HG03439 (cell line): Measurements from ENCODE around the gene LALBA.
"Not testable (repeated sequence)": the region's sequence is repeated elsewhere in the genome, so short reads cannot be mapped to it uniquely, and the experiment has no call there.

Experiments
- ATAC-seq: cut with Tn5 transposase; IDR thresholded peaks from one replicate; pipeline ENCODE4 v1.9.1; 2021; ENCODE audit warnings: mild to moderate bottlenecking, moderate library complexity; ENCODE audit not compliant: unreplicated experiment

Gene LALBA

GRCh38 chr12:48569946-48570345 is at the start of gene LALBA:
Gene LALBA (minus strand): TSS chr12:48570046. CDS start chr12:48570020, 26 bp downstream.
- no peak for ATAC-seq

DNA sequence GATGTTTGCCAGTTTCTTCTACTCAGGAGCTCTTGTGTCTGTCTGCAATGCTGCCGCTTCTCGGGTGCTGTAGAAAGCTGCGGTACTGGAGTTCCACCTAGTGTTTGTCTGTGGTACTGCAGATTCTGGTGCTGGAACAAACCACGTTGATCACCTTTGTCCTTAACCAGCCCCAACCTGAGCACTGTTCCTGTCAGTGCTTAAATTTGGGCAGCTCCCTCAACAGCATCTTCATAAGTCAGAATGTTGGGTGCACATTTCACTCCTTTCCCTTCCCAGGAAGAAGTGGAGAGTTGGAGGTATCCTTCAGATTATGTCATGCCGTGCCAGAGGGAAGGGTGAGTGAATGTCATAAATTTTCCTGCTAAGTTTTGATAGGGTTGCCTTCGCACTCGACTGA is 48.7 kb upstream of the LALBA start:
- ATAC-seq = peak; percentile 71

GRCh38 chr12:48615681-48616080 is 45.8 kb upstream of the LALBA start:
- no peak for ATAC-seq

DNA sequence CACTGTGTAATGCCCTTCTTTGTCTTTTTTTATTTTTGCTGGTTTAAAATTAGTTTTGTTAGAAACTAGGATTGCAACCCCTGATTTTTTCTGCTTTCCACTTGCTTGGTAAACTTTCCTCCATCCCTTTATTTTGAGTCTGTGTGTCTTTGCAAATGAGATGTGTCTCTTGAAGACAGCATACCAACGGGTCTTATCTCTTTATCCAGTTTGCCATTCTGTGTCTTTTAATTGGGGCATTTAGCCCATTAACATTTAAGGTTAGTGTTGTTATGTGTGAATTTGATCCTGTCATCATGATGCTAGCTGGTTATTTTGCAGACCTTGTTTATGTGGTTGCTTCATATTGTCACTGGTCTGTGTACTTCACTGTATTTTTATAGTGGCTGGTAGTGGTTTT is 43.5 kb upstream of the LALBA start:
- no peak for ATAC-seq

GRCh38 chr12:48602192-48602989 is 32.5 kb upstream of the LALBA start:
- no peak for ATAC-seq

DNA sequence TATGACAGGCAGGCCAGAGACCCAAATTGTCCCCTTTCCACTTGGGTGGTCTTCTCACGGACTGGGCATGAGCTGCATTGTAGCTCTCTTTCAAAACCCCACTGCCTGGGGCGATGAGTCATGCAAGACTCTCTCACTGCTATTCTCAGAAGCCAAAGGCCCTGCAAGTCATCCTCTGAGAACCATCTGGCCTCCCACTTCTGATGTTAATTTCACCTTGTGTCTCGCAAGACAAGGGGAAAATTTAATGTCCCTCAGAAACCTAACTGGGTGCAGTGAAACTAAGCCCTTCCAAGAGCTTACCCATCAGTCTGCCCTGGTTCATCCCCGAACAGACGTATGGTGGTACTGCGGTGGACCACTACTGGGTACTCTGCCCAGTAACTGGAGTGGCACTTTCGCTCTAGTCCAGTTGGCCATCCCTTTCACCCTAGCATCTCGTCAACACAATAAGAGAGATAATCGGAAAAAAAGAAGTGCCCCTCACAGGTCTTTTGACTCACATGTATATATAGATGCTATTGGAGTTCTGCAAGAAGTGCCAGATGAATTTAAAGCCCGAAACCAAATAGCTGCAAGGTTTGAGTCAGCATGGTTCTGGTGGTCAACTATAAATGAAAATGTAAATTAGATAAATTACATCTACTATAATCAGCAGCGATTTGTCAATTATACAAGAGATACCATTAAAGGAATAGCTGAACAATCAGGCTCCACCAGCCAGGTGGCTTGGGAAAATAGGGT is 31.3 kb upstream of the LALBA start:
- ATAC-seq = peak; percentile 91

GRCh38 chr12:48600552-48600951 is 30.7 kb upstream of the LALBA start:
- ATAC-seq = no peak

DNA sequence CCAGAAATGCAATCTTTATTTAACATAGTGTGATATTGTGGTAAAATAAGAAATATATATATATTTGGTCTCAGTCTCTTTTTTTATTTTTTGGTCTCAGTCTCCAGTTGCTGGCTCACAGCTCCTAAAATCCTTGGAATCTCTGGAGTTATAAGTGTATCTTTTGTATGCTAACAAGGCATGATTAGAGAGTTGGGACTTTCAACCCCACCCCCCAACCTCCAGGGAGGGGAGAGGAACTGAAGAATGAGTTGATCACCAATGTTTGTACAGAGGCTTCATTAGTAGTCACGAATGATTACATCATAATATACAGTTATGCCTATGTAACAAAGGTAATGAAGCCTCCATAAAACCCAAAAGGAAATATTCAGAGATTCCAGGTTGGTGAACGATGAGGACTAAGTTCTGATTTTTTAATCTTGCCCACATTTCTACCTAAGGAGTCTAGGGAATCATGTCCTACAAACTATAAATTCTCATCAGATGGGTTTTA is 22.8 kb upstream of the LALBA start:
- no peak for ATAC-seq

DNA sequence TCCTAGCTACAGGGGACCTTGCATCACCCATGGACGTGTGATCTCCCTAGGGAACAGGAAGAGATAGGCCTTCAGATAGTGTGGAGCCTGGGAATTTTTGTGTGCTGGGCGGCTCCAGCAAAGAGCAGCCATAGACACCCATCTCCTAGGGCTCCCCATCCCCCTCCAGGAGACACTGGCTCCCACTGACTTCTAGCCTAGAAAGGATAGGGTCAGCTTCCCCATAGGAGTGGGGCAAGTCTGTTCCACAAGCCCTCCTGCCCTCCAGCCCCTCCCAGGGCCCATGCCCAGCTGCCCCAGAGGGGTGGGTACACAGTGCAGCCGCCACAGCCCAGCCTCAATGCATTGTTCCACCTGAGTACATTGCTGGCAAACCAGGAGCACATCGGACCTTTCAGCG is 16.5 kb upstream of the LALBA start:
- ATAC-seq = no peak

DNA sequence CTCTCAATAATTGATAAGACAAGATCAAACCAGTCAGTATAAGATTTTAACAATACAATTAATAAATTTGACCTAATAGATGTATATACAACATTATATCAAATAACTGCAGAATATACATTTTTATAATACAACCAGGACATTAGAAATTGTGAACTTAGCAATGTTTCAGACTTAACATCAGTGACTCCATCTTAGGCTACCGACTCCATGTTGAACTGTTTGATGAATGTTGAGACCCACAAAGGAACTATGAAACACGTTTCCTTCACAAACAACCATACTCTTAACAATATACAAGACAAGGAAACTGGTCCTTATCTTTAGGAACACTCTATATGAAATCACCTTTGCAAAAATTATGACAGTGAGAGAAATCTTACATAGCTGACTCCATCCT is 13.9 kb upstream of the LALBA start:
- no peak for ATAC-seq

DNA sequence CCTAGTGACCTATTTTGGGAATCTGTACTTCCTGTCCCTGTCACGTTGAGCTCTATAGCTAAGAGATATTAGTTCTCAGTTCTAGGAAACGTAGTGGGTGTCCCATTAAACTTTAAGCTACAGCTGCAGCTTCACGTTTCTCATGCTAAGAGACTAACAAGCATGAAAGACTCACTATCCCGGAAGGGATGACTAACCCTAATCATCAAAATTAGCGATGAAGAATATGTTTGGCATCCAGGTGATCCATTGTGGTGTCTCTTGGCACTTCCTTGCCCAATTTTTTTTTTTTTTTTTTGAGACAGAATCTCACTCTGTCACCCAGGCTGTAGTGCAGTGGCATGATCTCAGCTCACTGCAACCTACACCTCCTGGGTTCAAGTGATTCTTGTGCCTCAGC is 11.0 kb upstream of the LALBA start:
- no peak for ATAC-seq

DNA sequence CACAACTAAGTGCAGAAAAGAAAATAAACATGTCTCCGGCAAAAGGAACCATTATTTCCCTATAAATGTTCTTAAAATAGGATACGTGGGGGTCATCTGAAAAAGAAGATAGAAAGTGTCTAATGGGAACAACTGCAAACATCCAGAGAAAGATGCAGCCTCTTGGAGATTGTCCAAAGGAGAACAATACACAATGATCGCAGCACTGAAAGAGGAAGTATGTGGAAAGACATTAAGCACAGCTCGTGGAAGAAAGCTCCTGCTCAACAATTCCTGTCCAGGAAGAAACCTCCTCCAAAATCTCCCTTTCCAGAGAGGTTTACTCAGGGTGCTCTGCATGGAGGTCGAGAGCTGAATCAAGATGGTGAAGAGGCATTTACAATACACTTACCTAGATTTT is 2.5 kb upstream of the LALBA start:
- no peak for ATAC-seq

- no peak for ATAC-seq
Measured at GRCh38 chr12:48567731-48568130, 2.1 kb downstream of the LALBA start.

DNA sequence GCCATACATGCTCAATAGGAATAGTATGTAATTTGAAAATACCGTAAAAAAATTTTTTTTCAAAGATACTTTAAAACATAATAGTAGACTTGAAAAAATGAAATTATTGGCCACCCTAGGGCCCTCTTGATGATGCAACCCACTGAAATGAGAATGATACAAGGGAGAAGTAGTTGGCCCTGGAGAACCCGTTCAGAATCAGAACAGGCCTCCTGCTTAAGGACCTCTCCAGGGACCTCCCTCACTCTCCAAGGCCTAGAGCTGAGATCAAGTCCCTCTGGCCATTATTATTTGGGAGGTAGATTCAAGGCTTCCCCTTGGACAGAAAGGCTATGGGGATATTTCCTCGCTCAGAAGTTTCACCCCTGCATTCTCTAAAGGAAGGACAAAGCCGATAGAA is 11.9 kb downstream of the LALBA start:
- ATAC-seq = no peak

GRCh38 chr12:48556631-48557030 is 13.2 kb downstream of the LALBA start:
- no peak for ATAC-seq

DNA sequence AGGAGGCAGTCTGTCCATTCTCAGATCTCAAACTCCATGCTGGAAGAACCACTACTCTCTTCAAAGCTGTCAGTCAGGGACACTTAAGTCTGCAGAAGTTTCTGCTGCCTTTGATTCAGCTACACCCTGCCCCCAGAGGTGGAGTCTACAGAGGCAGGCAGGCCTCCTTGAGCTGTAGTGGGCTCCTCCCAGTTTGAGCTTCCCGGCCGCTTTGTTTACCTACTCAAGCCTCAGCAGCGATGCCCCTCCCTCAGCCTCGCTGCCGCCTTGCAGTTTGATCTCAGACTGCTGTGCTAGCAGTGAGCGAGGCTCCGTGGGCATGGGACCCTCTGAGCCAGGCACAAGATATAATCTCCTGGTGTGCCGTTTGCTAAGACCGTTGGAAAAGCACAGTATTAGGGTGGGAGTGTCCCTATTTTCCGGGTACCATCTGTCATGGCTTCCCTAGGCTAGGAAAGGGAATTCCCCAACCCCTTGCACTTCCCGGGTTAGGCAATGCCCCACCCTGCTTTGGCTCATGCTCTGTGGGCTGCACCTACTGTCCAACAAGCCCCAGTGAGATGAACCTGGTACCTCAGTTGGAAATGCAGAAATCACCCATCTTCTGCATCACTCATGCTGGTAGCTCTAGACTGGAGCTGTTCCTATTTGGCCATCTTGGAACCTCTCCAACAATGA is 16.0 kb downstream of the LALBA start:
- ATAC-seq = not testable (repeated sequence)

DNA sequence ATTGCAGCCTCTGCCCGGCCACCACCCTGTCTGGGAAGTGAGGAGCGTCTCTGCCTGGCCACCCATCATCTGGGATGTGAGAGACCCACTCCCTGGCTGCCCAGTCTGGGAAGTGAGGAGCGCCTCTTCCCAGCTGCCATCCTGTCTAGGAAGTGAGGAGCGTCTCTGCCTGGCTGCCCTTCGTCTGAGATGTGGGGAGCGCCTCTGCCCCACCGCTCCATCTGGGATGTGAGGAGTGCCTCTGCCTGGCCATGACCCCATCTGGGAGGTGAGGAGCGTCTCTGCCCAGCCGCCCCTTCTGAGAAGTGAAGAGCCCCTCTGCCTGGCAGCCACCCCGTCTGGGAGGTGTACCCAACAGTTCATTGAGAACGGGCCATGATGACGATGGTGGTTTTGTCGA is 18.2 kb downstream of the LALBA start:
- ATAC-seq = not testable (repeated sequence)

GRCh38 chr12:48547012-48547411 is 22.8 kb downstream of the LALBA start:
- ATAC-seq = not testable (repeated sequence)

DNA sequence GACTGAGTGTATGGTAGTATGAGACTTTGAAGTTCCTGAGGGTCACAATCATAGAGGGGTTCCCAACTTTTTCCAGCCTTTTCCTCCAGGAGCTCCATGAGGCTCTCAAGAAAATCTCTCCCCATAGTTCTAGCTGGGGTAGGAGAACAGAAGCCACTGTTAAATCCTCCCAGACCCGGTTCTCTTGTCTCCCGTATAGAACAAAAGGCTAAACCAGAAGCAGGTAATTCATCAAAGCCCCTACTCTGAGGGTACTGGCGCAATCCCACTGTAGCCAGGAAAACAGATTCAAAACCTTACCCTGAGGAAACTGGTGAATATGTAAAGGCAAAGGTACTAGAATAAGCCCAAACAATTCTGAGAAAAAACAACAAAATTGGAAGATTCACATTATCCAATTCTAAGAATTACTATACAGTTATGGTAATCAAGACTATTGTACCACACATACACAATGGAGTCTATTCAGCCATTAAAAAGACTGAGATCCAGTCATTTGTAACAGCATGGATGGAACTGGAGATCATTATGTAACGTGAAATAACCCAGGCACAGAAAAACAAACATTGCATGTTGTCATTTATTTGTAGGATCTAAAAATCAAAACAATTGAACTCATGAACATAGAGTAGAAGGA is 23.9 kb downstream of the LALBA start:
- ATAC-seq = no peak

- no peak for ATAC-seq
Measured at GRCh38 chr12:48542300-48542928, 27.4 kb downstream of the LALBA start.

DNA sequence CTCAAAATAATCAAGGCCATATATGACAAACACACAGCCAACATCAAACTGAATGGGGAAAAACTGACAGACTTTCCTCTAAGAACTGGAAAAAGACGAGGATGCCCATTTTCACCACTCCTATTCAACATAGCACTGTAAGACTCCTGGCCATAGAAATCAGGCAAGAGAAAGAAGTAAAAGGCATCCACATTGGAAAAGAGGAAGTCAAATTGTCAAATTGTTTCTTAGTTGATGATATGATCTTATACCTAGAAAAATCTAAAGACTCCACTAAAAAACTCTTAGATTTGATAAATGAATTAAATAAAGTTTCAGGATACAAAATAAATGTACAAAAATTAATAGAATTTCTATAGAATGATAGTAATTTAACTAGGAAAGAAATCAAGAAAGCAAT is 33.2 kb downstream of the LALBA start:
- ATAC-seq = no peak
